KG1 (cell line): Measurements from ENCODE around the gene HMGCL.
"Not testable (repeated sequence)": the region's sequence is repeated elsewhere in the genome, so short reads cannot be mapped to it uniquely, and the experiment has no call there.

ENCODE experiments used
- DNase-seq: peaks from one replicate; lab custom pipeline; 2025; lab: John Stamatoyannopoulos, UW

HMGCL gene

DNA sequence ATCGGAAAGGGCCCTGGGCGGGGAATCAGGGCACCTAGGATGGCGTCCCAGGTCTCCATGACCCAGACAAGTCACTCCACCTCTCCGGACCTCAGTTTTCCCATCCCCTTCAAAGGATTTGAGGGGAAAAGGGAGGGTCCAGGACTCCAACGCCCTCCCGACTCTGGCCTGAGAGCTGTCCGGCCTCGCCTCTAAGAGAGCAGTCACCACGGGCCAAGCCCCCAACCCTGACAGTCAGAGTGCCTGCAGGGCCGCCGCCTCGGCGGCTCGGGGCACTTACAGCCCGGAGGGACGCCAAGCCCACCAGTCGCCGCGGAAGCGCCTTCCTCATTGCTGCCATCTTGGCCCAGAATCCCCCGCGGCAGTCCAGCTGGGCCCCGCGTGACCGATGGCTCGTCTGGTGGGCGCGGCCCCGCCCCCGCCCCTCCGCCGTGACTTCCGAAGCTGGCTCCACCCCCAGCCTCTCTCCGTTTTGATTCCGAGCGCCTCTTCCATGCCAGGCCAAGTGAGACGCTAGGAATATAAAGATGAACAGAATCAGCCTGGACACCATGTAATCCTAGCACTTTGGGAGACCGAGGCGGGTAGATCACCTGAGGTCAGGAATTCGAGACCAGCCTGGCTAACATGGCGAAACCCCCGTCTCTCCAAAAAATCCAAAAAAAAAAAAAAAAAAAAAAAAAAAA is at the start of gene HMGCL:
HMGCL (minus strand) TSS at position 354 of the 686 bp plus-strand sequence; CDS start at position 340, 14 bp downstream.
- DNase-seq, result peak; percentile 78

GRCh38 chr1:23872421-23872820 is 47.2 kb upstream of the HMGCL start:
- DNase-seq, result no peak

GRCh38 chr1:23869051-23869450 is 43.8 kb upstream of the HMGCL start:
- no peak for DNase-seq

DNA sequence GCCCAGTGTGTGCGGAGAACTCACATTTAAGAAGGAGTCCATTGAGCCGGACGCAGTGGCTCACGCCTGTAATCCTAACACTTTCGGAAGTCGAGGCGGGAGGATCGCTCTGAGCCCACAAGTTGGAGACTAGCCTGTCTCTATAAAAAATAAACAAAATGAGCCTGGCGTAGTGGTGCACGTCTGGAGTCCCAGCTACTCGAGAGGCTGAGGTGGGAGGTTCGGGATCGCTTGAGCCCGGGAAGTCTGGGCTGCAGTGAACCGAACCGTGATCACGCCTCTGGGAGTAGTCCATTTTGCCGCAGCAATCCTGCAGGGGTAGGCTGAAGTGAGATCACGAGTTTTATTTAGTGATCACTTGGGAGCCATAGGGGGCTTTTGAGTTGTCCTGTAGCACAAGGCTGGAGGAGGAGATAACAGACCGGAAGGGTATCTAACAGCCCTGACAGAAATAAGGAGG is 43.4 kb upstream of the HMGCL start:
- no peak for DNase-seq

DNA sequence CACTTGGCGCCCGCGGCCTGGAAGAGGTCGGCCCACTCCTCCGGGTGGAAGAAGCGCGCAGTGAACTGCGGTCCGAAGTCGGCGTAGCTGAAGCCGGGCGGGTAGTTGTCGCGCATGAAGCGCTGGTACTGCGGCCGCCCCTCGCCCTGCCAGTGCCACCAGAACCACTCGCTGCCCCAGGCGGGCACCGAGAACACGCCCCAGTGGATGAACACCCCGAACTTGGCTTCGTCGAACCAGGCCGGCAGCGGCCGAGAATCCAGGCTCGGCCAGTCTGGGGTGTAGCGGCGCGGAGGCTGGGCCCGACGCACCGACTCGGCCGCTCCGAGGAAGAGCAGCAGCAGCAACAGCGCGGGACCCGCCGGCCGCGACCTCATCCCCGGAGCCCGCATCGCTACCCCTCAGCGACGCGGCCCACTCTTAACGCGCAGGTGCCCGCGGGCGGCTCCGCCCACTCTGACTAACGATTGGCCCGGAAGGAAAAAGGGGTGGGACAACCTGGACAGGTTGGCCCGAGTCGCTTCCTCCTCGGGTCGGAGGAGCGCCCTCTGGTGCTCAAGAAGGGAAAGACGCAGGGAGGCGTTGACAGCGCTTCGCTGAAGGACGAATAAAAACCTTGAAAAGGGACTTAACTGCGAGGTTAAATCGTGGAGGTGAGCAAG is 42.8 kb upstream of the HMGCL start, which contains the start of gene FUCA1:
FUCA1 (minus strand) TSS at position 396 of the 662 bp plus-strand sequence; CDS start at position 392, 4 bp downstream.
- DNase-seq, result peak; percentile 92

- DNase-seq, result no peak
Observed at GRCh38 chr1:23867542-23867894, 42.3 kb upstream of the HMGCL start.

GRCh38 chr1:23865543-23865930 is 40.3 kb upstream of the HMGCL start:
- DNase-seq, result no peak

GRCh38 chr1:23864801-23865542 is 39.7 kb upstream of the HMGCL start:
- DNase-seq, result no peak

- DNase-seq, result no peak
Observed at GRCh38 chr1:23862640-23863039, 37.4 kb upstream of the HMGCL start.

GRCh38 chr1:23854568-23854967 is 29.3 kb upstream of the HMGCL start:
- no peak for DNase-seq

DNA sequence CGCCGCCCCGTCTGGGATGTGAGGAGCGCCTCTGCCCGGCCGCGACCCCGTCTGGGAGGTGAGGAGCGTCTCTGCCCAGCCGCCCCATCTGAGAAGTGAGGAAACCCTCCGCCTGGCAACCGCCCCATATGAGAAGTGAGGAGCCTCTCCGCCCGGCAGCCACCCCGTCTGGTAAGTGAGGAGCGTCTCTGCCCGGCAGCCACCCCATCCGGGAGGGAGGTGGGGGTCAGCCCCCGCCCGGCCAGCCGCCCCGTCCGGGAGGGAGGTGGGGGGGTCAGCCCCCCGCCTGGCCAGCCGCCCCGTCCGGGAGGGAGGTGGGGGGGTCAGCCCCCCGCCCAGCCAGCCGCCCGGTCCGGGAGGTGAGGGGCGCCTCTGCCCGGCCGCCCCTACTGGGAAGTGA is 27.9 kb upstream of the HMGCL start:
- not testable (repeated sequence) for DNase-seq

DNA sequence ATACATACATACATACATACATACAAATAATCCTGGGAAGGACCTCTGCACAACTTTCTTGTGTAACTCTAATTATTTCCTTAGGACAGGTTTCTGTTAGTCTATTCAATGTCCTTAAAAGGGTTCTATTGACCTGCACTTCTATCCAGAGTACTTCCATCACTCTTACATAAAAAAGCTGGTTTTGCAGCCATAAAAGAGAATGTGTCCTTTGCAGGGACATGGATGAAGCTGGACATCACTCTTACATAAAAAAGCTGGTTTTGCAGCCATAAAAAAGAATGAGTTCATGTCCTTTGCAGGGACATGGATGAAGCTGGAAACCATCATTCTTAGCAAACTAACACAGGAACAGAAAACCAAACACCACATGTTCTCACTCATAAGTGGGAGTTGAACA is 26.2 kb upstream of the HMGCL start:
- not testable (repeated sequence) for DNase-seq

- no peak for DNase-seq
Observed at GRCh38 chr1:23848673-23849616, 23.7 kb upstream of the HMGCL start.

GRCh38 chr1:23847482-23848095 is 22.4 kb upstream of the HMGCL start:
- not testable (repeated sequence) for DNase-seq

- DNase-seq, result no peak
Observed at GRCh38 chr1:23845163-23845562, 19.9 kb upstream of the HMGCL start.

- DNase-seq, result no peak
Observed at GRCh38 chr1:23843644-23844043, 18.4 kb upstream of the HMGCL start.

DNA sequence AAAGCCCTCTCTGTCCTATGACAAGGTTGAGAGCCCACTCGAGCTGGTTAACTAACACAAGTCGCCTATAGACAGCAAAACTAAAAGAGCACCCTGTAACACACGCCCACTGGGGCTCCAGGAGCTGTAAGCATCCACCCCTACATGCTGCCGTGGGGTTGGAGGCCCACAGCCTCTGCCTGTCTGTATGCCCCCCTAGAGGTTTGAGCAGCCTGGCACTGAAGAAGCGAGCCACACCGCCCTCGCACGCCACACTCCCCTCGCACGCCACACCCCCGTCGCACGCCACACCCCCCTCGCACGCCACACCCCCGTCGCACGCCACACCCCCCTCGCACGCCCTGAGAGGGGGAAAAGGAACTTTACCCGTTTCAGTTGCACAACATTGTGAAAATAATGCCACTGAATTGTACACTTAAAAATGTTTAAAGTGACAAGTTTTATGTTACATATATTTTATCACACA is 13.2 kb upstream of the HMGCL start:
- DNase-seq, result peak; percentile 61

DNA sequence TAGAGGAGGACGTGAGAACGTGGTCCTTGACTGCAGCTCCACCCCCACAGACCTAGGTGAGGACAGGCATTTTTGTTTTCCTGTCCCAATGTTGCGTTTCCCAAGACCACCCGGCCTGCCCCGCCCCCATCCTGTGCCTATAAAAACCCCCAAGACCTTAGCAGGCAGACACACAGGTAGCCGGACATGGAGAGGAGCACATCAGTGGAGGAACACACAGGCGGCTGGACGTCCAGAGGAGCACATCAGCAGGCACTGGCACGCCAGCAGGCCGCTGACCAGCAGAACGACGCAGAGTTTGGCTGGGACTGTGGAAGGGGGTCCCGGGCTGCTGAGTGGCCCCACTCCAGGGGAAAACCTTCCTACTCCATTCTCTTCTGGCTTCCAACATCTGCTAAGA is 12.7 kb upstream of the HMGCL start:
- DNase-seq, result no peak

- DNase-seq, result no peak
Observed at GRCh38 chr1:23836037-23836436, 10.8 kb upstream of the HMGCL start.

- DNase-seq, result not testable (repeated sequence)
Observed at GRCh38 chr1:23834156-23834555, 8.9 kb upstream of the HMGCL start.

DNA sequence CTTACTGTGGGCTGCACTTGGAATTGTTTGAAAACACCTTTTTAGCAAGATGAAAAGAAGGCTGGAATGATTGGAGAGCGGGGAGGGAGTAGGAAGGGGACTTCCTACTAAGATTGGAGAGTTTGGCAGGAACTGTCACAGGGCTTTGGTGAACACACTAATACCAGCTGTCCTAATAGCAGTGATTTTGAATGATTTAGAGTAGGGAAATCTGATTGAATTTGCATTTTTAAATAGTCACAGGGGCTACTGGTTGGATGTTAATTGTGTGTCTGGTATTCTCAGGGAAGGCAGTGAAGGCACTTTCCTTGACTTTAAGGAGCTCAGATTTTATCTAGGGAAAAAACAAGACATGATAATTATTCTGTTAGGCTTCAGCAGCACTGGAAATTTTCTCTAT is 2.5 kb upstream of the HMGCL start:
- no peak for DNase-seq
